Ramos (cell line): Measurements from ENCODE around the gene PRIM1.
"Not testable (repeated sequence)": the region's sequence is repeated elsewhere in the genome, so short reads cannot be mapped to it uniquely, and the experiment has no call there.

Experiments used
- in situ Hi-C: fragments of 300-500 bp; cut with MboI; formaldehyde crosslinking; loops from one replicate; pipeline ENCODE4 v1.14.3; 2022; ENCODE audit warnings: low sequenced_read_pairs; ENCODE audit not compliant: unreplicated experiment

PRIM1 gene

GRCh38 chr12:56751712-56752598 lies at the start of gene PRIM1:
PRIM1 (minus strand) TSS chr12:56752323; CDS start chr12:56752298, 25 bp downstream.
- in situ Hi-C loops, result no loop called here

- in situ Hi-C loops, result no loop called here
Measured at GRCh38 chr12:56800221-56800620, 48.1 kb upstream of the PRIM1 start.

GRCh38 chr12:56799345-56799744 lies 47.2 kb upstream of the PRIM1 start:
- in situ Hi-C loops, result not testable (repeated sequence)

GRCh38 chr12:56795791-56796190 lies 43.7 kb upstream of the PRIM1 start:
- in situ Hi-C loops, result not testable (repeated sequence)

GRCh38 chr12:56795046-56795562 lies 43.0 kb upstream of the PRIM1 start:
- in situ Hi-C loops, result not testable (repeated sequence)

GRCh38 chr12:56793124-56793523 lies 41.0 kb upstream of the PRIM1 start:
- in situ Hi-C loops, result not testable (repeated sequence)

GRCh38 chr12:56792678-56793077 lies 40.6 kb upstream of the PRIM1 start:
- in situ Hi-C loops, result no loop called here

- in situ Hi-C loops, result not testable (repeated sequence)
Measured at GRCh38 chr12:56789429-56789828, 37.3 kb upstream of the PRIM1 start.

- in situ Hi-C loops, result no loop called here
Measured at GRCh38 chr12:56787498-56787897, 35.4 kb upstream of the PRIM1 start.

- in situ Hi-C loops, result no loop called here
Measured at GRCh38 chr12:56785874-56786273, 33.8 kb upstream of the PRIM1 start.

- in situ Hi-C loops, result no loop called here
Measured at GRCh38 chr12:56785141-56785865, 33.2 kb upstream of the PRIM1 start.

GRCh38 chr12:56781726-56782125 lies 29.6 kb upstream of the PRIM1 start:
- in situ Hi-C loops, result no loop called here

- in situ Hi-C loops, result no loop called here
Measured at GRCh38 chr12:56778756-56779155, 26.6 kb upstream of the PRIM1 start.

- in situ Hi-C loops, result no loop called here
Measured at GRCh38 chr12:56776654-56777053, 24.5 kb upstream of the PRIM1 start.

- in situ Hi-C loops, result no loop called here
Measured at GRCh38 chr12:56775638-56776037, 23.5 kb upstream of the PRIM1 start.

GRCh38 chr12:56773113-56773512 lies 21.0 kb upstream of the PRIM1 start:
- in situ Hi-C loops, result no loop called here

GRCh38 chr12:56772625-56773024 lies 20.5 kb upstream of the PRIM1 start:
- in situ Hi-C loops, result no loop called here

- in situ Hi-C loops, result no loop called here
Measured at GRCh38 chr12:56769868-56770267, 17.7 kb upstream of the PRIM1 start.

GRCh38 chr12:56768424-56768823 lies 16.3 kb upstream of the PRIM1 start:
- in situ Hi-C loops, result no loop called here

- in situ Hi-C loops, result no loop called here
Measured at GRCh38 chr12:56766535-56766934, 14.4 kb upstream of the PRIM1 start.
